ENCODE data around the gene PPIG. TPM values are rescaled to one million over a fixed set of nuclear protein-coding genes. Genes with fewer than 3 reads are reported as not detected.
A peak's percentile ranks its signal among the peaks of the same experiment; 100 is the strongest.
"Not testable (repeated sequence)": the region's sequence is repeated elsewhere in the genome, so short reads cannot be mapped to it uniquely, and the experiment has no call there.

PPIG gene
- total and polyA plus RNA-seq, 2 of the 4 experiments (the other 2 are of a cell fraction) = 10.4 to 16.7 TPM

- TF ChIP-seq USF2 (IDR thresholded peaks at IDR 0.05; ENCODE audit: low read depth, low read length) (no peak), FOS (IDR thresholded peaks at IDR 0.05; ENCODE audit: low read depth, low read length) (no peak), RCOR1 (IDR thresholded peaks at IDR 0.05; ENCODE audit: insufficient replicate concordance, low read length) (no peak), CEBPB (IDR thresholded peaks at IDR 0.05; ENCODE audit: low read depth, low read length) (peak; percentile 92)
These were observed at the start of gene PPIG (continued) for GRCh38 chr2:169584005-169584877.

GRCh38 chr2:169539460-169539859, 44.7 kb upstream of the PPIG start:
- H3K27me3 ChIP-seq (ENCODE audit: control insufficient read depth, insufficient read depth, low read length); H3K9me1 ChIP-seq (ENCODE audit: insufficient read depth, low read length); H2AFZ ChIP-seq (replicated peaks; ENCODE audit: low read length, poor library complexity); H2AK9ac ChIP-seq (replicated peaks; ENCODE audit: low read depth, low read length, poor library complexity); H4K20me1 ChIP-seq (ENCODE audit: insufficient read depth, low read length); ATAC-seq (ENCODE audit: low read depth); BruUV-seq (replicated peaks); H2BK5ac ChIP-seq (ENCODE audit: low read depth, low read length, poor library complexity, severe bottlenecking); H3K56ac ChIP-seq (ENCODE audit: extremely low read depth, insufficient read depth, low read length); H3K23ac ChIP-seq (ENCODE audit: low read depth, low read length); in situ Hi-C loops (cut with MboI; ENCODE audit: low sequenced_read_pairs); H4K91ac ChIP-seq (ENCODE audit: insufficient read depth, low read depth, low read length); H4K5ac ChIP-seq (ENCODE audit: low read depth, low read length); H2BK120ac ChIP-seq (ENCODE audit: low read depth, low read length); intact Hi-C loops (cut with micrococcal nuclease); H3K4me3 ChIP-seq (ENCODE audit: insufficient read depth, low read depth, low read length); DNase-seq; H3K4ac ChIP-seq (ENCODE audit: low read depth, low read length); H3K9me3 ChIP-seq (ENCODE audit: control insufficient read depth, insufficient read depth, low read length); dilution Hi-C loops (cut with HindIII; ENCODE audit: low sequenced_read_pairs, unreplicated experiment); H3K9ac ChIP-seq (ENCODE audit: low read depth, low read length); H3K4me1 ChIP-seq (ENCODE audit: control insufficient read depth, insufficient read depth, low read length); H3K27ac ChIP-seq (ENCODE audit: insufficient read depth, low read length); H3K4me2 ChIP-seq (ENCODE audit: low read depth, low read length); H3K14ac ChIP-seq (replicated peaks; ENCODE audit: low read depth, low read length); H3K18ac ChIP-seq (ENCODE audit: low read depth, low read length); H3K79me1 ChIP-seq (ENCODE audit: low read depth in 1 of 2, low read length in 2 of 2); H2BK15ac ChIP-seq (ENCODE audit: low read depth, low read length); H4K8ac ChIP-seq (ENCODE audit: low read depth in 2 of 2, low read length in 2 of 2); H3K36me3 ChIP-seq (ENCODE audit: control insufficient read depth, insufficient read depth, low read length); H2AK5ac ChIP-seq (ENCODE audit: low read depth, low read length); H2BK20ac ChIP-seq (ENCODE audit: low read depth, low read length); POLR2A ChIA-PET (ENCODE audit: unreplicated experiment): not testable (repeated sequence)
- CTCF ChIA-PET = interaction anchor here (1.0 kb wide), 1 partner anchor 12 kb away, joined by 3 read pairs; no protein-coding TSS in a partner anchor
- WGBS, 2 experiments (ENCODE audit: extremely low coverage in 2 of 2, insufficient read length in 1 of 2) = no CpG with 5 or more reads among the region's 2 CpGs
